Activated CD8-positive, alpha-beta memory T cell treated with anti-CD3 and anti-CD28 coated beads for 48 hours (primary cell): ENCODE data around the gene CD46.
"Not testable (repeated sequence)": the region's sequence is repeated elsewhere in the genome, so short reads cannot be mapped to it uniquely, and the experiment has no call there.

Source experiments
- DNase-seq, 3 experiments: peaks; one replicate each; pipeline ENCODE4 v3.0.0-alpha.2; 2020; ENCODE audit warnings: low read depth in 2 of 3, low spot score in 2 of 3

CD46 gene

DNA sequence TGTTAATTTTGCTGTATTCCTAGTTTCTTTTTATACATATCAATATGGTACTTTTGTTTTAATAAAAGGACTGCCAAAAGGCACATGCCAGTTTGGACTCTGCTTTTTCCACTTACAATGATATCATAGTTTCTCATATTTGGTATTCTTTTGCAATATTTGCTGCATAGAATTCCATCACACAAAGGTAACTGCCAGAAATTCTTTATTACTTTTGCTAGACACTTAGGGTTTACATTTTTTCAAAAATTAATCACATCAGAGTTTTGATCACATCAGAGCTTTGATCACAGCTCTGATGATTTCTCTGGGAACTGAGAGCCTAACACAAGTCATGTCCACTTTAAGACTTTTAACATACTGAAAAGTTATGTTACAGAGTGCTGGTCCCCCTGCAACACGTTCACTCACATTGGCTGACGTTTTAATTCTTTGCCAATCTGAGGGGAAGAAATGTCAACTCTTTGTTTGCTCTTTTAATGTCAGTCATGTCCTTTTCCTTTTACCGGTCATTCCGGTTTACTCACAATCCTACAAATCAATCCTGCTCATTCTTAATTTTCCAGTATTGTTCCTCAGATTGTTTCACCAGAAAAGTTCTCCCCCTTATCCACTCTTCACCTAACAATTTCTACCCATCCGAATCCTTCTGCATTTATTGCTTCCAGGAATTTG lies 1.1 kb upstream of the CD46 start:
- DNase-seq = no peak

DNA sequence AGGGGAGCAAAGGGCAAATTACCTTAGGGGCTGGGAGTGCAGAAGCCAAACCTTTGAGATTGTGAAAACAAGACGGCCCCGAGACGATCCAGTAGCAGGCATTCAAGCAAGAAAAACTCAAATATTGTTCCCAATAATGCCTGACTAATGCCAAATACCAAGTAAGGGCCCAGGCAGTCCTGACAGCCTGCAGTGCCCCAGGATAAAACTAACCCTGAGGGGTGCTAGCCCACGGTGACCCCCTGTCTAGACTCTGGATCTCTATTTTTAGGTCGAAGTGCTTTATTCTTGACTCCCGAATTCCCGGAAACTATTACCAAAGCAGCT lies 428 bp upstream of the CD46 start:
- DNase-seq = not testable (repeated sequence)

DNA sequence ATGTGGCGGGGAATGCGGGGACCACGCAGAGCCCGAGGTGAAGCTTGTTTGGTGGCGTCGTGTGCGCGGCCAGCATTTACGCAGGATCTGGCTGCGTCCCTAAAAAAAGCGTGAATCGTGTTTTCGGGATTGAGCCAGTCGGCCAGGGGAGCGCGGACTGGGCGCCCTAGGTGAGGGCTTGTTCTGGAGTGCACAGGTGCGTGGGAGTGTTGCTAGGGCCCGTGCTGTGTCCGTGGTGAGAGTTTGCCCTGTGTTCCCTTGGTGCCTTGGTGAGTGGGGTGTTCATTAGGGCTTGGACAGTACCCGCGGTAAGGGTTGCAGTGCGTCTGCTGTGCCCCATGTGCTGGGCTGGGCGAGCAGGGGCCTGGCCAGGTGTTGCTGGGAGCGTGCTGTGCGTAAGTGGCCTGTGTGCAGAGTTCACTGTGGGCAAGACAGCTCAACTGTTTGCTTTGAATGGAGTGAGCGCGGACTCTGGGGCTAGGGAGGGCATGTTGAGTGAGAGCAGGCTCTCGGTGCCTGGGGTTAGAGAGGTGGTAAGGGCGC lies 673 bp downstream of the CD46 start:
- DNase-seq = peak; percentile 4 to 28 (median 5)

DNA sequence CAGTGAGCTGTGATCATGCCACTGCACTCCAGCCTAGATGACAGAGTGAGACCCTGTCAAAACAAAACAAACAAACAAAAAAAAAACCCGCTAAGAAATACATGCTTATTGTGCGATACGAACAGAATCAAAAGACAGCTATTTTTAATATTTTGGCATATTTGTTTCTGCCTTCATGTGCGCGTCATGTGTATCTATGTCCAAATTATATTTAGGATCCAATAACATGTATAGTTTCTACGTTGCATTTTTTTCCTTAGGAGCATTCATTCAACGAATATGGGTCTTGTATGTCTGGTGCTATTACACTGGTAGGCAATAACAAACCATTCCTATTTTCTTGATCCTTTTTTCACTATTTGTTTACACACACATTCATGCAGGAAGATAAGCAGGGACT lies 1.8 kb downstream of the CD46 start:
- DNase-seq = no peak

DNA sequence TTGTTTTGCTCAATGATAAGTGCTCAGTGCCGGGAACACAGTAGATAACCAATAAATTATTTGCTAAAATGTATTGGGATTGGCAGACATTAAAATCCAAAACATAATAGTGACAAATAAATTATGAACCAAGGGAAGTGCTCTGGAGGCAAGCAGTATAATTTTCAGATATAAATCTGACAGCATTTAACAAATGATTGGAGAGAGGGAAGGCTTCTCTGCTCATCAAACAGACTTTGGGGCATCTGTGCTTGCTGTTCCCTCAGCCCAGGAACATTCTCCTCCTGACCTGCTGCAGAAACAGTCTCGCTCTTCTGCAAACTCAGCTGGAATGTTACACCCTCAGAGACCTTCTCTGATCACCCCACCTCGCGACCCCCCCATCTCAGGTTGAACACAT lies 2.2 kb downstream of the CD46 start:
- DNase-seq = no peak

DNA sequence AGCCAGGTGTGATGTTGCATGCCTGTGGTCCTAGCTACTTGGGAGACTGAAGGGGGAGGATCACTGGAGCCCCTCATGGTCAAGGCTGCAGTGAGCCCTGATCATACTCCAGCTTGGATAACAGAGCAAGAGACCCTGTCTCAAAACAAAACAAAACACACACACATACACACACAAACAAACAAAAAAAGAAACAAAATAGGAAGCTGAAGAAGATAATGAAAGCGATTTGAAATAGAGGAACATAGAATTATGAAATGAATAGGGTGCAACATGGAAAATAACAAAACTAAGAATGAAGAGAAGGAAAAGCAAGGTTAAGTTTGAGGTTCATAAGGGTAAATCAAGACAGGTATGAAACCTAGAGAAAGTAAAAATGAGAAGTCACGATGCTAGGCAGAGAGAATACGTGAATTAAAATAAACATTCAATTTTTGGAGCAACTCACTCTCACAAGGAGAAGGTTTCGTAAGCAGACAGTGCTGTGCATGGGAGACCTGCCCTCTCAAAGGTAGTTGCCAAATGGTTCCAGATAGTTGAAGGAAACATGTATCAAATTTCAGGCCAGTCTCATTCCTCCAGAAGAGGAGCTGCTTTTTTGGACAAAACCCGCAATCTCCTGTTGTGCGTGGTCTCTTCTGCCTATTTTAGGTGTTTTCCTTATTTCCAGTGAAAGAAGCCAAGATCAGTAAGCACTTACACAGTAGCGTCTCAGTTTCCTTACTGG lies 3.3 kb downstream of the CD46 start:
- DNase-seq = no peak

DNA sequence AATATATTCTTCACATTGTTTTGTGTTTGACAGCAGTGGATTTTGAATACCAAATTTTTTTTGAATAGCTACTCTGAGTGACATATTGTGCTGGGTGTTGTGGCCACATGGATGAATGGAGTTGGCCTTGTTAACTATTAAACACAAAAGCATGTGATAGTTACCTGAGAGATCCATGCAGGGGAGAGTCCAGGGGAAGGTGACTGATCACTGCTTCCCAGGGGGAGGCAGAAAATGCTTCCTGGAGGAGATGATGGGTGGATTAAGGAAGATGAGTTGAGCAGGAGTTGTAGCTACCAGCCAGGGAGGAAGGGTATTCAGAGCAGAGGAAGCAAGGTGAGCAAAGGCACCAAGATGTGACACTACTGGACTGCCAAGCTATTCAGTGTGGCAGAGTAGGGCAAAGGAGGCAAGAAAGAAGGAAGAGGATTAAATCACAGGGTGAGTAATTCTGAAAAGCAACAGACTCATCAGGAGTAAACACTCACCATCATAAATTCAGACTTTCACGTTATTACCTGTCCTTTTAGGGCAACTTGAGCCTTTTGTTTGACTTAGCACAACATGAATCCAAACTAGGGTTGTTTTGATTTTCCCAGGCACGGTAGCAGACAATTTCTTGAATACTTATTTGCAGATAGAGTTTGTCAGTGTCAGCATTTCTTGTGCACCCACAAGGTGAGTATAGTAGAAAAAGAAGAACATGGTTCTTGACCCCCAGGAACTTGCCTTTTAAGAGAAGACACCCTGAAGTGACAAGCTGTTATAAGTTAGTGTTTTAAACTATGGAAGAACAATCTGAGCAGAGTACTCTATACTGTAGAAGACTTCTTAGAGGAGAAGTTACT lies 4.2 kb downstream of the CD46 start:
- no peak for DNase-seq

DNA sequence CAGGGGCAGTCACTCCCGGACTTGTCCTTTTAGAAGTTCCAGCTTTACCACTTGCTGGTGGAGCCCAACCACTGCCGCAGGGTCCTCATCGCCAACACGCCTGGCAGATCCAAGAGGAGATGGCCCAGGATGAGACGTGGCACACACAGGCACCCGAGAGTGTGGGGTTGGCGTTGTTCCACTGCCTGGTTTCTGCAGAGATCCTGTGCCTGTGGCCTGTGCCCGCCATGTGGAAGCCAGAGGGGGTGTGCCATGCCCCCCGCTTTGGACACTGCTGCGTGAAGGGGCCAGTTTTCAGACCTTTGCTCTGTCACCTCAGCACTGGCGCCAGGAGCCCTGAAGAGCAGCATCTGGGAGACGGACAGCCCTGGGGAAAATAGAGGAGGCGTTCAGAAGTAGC lies 10.8 kb downstream of the CD46 start:
- no peak for DNase-seq

DNA sequence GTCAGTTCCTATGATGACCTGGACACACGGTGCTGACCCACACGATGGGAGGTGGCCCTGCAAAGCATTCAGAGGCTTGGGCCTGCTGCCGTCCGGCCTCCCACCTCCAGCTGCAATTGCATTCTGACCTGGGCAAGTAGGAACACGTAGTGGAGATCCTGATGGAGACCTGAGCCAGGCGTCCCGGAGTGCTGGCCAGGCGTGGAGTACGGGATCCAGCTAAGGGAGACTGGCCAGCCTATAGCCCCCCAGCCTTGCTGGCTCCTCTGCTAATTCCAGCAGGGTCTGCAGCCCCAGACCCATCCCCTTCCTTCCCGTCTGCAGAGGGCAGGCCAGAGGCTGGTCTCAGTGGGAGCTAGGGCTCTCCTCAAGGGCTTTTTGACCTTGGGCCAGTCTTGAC lies 11.2 kb downstream of the CD46 start:
- no peak for DNase-seq

DNA sequence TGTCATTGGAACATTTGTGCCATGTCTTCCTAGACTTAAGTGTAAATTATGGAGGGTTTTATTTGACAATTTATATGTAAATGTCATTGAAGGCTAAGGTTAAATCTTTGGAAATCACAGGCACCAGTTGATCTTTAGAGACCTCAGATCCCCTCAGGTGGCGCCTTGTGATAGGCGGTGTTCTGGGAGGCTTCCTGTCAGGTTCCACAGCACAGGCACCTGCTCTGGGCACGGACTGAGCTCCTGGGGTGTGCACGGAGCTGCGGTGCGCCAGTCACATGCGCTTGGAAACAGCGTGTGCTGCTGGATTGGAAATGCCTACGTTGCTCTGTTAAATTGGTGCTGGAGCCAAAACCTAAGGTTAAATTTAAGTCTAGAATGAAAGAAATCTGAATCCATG lies 12.1 kb downstream of the CD46 start:
- no peak for DNase-seq

DNA sequence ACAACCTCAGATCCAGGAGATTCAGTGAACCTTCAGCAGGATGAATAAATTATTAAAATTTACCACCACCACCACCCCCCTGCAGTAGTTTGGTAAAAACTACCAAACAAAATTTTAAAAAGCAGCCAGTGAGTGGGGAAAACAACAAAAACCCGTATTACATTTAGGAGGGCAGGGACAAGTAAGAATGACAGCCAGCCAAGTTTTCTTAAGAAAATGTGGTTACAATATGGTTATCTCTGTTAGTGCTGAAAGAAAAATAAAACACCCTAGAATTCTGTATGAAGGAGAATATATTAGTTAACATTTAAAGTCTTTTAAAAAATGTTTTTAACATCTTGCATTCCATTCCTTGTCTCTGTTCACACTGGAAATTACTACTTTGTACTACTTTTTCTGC lies 14.7 kb downstream of the CD46 start:
- DNase-seq = no peak

DNA sequence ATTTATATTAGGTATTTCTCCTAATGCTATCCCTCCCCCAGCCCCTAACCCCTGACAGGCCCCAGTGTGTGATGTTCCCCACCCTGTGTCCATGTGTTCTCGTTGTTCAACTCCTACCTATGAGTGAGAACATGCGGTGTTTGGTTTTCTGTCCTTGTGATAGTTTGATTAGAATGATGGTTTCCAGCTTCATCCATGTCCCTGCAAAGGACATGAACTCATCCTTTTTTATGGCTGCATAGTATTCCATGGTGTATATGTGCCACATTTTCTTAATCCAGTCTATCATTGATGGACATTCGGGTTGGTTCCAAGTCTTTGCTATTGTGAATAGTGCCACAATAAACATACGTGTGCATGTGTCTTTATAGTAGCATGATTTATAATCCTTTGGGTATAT lies 18.7 kb downstream of the CD46 start:
- DNase-seq = not testable (repeated sequence)

DNA sequence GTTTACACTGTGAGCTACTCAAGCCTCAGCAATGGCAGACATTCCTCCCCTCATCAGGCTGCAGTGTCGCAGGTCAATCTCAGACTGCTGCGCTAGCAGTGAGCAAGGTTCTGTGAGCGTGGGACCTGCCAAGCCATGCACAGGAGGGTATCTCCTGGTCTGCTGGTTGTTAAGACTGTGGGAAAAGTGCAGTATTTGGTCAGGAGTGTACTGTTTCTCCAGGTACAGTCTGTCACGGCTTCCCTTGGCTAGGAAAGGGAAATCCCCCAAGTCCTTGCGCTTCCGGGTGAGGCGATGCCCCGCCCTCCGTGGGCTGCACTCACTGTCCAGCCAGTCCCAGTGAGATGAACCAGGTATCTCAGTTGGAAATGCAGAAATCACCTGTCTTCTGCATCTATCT lies 24.2 kb downstream of the CD46 start:
- DNase-seq = not testable (repeated sequence)

DNA sequence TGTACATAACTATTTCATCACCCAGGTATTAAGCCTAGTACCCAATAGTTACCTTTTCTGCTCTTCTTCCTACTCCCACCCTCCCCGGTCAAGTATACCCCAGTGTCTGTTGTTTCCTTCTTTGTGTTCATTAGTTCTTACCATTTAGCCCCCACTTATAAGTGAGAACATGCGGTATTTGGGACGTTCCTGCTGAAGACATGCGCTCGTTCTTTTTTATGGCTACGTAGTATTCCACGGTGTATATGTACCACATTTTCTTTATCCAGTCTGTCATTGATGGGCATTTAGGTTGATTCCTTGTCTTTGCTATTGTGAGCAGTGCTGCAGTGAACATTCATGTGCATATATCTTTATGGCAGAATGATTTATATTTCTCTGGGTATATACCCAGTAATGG lies 25.6 kb downstream of the CD46 start:
- DNase-seq = not testable (repeated sequence)

DNA sequence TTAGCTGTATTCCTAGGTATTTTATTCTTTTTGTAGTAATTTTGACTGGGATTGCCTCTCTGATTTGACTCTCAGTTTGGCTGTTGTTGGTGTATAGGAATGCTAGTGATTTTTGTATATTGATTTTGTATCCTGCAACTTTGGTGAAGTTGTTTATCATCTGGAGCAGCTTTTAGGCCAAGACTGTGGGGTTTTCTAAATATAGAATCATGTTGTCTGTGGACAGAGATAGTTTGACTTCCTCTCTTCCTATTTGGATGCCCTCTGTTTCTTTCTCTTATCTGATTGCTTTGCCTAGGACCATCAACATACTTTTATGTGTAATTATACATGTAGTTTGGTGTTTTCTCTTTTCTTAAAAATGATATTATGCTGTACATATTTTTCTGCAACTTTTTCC lies 27.2 kb downstream of the CD46 start:
- DNase-seq = no peak

DNA sequence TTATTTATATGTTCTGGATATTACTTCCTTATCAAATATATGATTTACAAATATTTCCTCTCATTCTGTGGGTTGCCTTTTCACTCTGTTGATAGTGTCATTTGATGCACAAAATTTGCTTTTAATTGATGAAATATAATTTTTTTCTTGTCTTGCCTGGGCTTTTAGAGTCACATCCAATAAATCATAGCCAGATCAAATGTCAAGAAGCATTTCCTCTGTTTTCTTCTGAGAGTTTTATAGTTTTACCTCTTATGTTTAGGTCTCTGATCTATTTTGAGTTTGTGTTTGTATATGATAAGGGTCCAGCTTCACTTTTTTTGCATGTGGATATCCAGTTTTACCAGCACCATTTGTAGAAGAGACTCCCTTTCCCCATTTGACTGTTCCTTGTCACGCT lies 29.5 kb downstream of the CD46 start:
- no peak for DNase-seq

DNA sequence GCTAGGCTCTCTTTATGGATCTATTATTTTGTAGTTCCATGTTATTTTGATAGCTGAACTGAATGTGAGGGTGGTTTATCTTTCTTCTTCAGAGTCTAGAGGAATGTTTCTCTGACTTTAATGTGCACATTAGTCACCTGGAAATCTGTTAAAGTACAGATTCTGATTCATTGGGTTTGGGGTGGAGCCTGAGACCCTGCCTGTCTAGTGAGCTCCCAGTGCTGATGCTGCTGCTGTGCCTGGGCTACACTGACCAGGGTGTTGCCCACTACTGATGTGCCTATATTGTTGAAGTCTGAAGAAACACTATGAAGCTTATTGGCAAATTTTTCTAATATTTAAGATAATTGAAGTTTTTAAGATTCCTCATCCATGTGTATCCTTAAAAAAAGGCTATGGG lies 35.9 kb downstream of the CD46 start:
- DNase-seq = no peak

DNA sequence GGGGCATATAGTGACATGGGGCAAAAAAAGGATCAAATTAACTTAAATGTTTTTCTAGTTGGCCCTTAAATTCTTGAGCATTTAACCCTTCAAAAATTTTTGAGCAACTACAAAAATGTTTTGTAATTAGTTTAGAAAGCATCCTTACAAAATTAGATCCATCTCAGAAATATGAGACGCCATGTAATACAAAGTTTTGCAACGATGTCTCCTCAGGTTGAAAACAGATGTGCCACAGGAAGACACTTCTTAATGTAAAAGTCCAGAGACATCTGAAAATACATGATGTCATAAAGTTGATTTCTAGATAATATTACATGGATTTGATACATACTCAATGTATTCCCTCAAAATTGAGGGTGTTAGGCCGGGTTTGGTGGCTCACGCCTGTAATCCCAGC lies 37.5 kb downstream of the CD46 start:
- no peak for DNase-seq

DNA sequence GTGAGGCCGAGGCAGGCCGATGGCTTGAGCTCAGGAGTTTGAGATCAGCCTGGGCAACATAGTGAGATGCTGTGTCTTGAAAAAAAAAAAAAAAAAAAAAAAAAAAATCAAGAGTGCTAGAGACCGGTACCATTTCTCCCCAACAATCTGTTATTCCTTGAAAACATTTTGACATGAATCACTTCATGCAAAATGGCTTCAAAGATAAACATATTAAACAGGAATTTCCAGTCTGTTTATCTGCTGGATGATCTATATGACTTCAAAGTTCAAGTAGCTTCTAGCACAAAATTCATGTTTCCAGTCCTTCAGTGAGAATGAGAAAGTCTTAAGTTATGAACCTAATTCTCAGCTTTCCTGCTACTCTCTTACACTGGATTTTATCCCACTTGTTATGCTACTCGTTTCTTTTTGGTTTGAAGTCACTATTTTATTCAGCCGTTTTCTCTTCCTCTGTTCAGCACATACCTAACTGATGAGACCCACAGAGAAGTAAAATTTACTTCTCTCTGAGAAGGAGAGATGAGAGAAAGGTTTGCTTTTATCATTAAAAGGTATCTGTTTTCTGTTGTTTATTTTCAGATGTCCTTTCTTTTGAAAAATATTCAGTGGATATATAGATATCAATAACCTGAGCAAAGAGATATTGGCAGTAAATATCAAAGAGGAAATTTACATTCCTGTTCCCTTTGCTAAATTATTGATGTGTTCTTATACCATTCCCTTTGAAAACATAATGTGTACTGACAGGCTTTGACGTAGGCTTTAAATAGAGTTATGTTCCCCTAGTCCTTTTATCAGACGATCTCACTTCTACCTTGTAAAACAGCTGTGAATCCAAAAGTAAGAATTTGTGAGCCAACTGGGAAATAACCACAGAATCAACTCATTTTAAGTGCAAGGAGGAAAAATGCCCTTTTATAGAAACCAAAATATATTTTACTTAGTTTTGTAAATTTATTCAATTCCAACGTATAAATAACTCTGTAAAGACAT lies 38.2 kb downstream of the CD46 start:
- DNase-seq = no peak

DNA sequence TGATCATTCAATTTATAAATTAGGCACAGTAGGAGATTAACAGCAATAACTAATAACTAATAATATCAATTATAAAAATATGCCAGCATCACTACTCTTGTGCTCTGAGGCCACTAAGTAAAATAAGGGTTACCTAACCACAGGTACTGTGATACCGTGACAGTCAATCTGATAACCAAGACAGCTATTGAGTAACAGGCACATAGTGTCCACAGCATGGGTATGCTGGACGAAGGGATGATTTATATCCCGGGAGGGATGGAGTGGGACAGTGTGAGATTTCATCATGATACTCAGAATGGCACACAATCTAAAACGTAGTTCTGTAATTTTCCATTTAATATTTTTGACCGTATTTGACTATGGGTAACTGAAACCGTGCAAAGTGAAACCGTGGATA lies 39.4 kb downstream of the CD46 start:
- no peak for DNase-seq

DNA sequence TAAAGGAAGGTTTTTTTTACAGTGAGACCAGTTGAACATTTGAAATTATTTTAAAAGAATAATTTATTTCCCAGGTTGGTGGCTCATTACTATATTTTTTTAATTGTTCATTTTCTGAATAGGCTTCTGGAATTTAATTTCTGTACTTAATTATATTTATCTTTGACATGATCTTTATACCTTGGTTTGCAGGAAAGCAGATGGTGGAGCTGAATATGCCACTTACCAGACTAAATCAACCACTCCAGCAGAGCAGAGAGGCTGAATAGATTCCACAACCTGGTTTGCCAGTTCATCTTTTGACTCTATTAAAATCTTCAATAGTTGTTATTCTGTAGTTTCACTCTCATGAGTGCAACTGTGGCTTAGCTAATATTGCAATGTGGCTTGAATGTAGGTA lies 41.5 kb downstream of the CD46 start:
- DNase-seq = no peak
